HG03108 (cell line): ENCODE measurements around the gene MELTF.
"Not testable (repeated sequence)": the region's sequence is repeated elsewhere in the genome, so short reads cannot be mapped to it uniquely, and the experiment has no call there.

Source experiments
- ATAC-seq: cut with Tn5 transposase; IDR thresholded peaks from one replicate; pipeline ENCODE4 v1.9.1; 2021; ENCODE audit warnings: moderate library complexity; ENCODE audit not compliant: unreplicated experiment

Gene MELTF

GRCh38 chr3:197029511-197030167 lies at the start of gene MELTF:
MELTF (minus strand) TSS chr3:197029817; CDS start chr3:197029702, 115 bp downstream.
- peak; percentile 69 for ATAC-seq

GRCh38 chr3:197076415-197076814 lies 46.8 kb upstream of the MELTF start:
- no peak for ATAC-seq

- no peak for ATAC-seq
Measured at GRCh38 chr3:197068077-197068476, 38.5 kb upstream of the MELTF start.

GRCh38 chr3:197064771-197065170 lies 35.2 kb upstream of the MELTF start:
- ATAC-seq = no peak

- no peak for ATAC-seq
Measured at GRCh38 chr3:197062446-197062845, 32.8 kb upstream of the MELTF start.

- not testable (repeated sequence) for ATAC-seq
Measured at GRCh38 chr3:197051637-197052036, 22.0 kb upstream of the MELTF start.

- no peak for ATAC-seq
Measured at GRCh38 chr3:197050511-197050910, 20.9 kb upstream of the MELTF start.

GRCh38 chr3:197042539-197042938 lies 12.9 kb upstream of the MELTF start:
- no peak for ATAC-seq

GRCh38 chr3:197041875-197042488 lies 12.4 kb upstream of the MELTF start:
- no peak for ATAC-seq

GRCh38 chr3:197040658-197041057 lies 11.0 kb upstream of the MELTF start:
- no peak for ATAC-seq

GRCh38 chr3:197038679-197039462 lies 9.3 kb upstream of the MELTF start:
- ATAC-seq = no peak

GRCh38 chr3:197035577-197035976 lies 6.0 kb upstream of the MELTF start:
- no peak for ATAC-seq

GRCh38 chr3:197034778-197035177 lies 5.2 kb upstream of the MELTF start:
- ATAC-seq = not testable (repeated sequence)

- not testable (repeated sequence) for ATAC-seq
Measured at GRCh38 chr3:197033764-197034163, 4.1 kb upstream of the MELTF start.

- ATAC-seq = no peak
Measured at GRCh38 chr3:197031315-197032285, 2.0 kb upstream of the MELTF start.

GRCh38 chr3:197030379-197031314 lies 1.0 kb upstream of the MELTF start:
- ATAC-seq = no peak

- peak; percentile 3 for ATAC-seq
Measured at GRCh38 chr3:197028728-197029510, 698 bp downstream of the MELTF start.

- ATAC-seq = no peak
Measured at GRCh38 chr3:197027896-197028727, 1.5 kb downstream of the MELTF start.
